Natural killer cell treated with Interleukin-12 subunit alpha and Interleukin-12 subunit beta and Interleukin-15 and Interleukin-18, amount 100 ng/mL, for 72 hours (primary cell): ENCODE measurements around the gene ANKRD66. TPM values are rescaled to one million over a fixed set of nuclear protein-coding genes. Genes with fewer than 3 reads are reported as not detected.

ENCODE experiments used
- ATAC-seq, 2 donors: fragments of 150-1000 bp; cut with Tn5 transposase in 1 of 2; sonication (Bioruptor Pico), chemical (Tn5 transposase) in 1 of 2; 2 replicates each; pipeline ENCODE4 v1.10.0; 2021
- DNase-seq: peaks from one replicate; pipeline ENCODE4 v3.0.0; 2022; ENCODE audit warnings: low spot score
- H3K27ac Mint-ChIP-seq, 2 donors: 1 replicate in 1 of 2; 2 replicates in 1 of 2; pipeline ENCODE4 v1.8.0; 2022; ENCODE audit warnings: mixed read lengths in 2 of 2, mild to moderate bottlenecking in 1 of 2, moderate library complexity in 1 of 2
- H3K27me3 Mint-ChIP-seq, 2 donors: 1 replicate in 1 of 2; 2 replicates in 1 of 2; pipeline ENCODE4 v1.8.0; 2022; ENCODE audit warnings: mixed read lengths in 2 of 2
- H3K36me3 Mint-ChIP-seq: one replicate; pipeline ENCODE4 v1.8.0; 2022; ENCODE audit warnings: mixed read lengths
- H3K4me1 Mint-ChIP-seq, 2 donors: 1 replicate in 1 of 2; 2 replicates in 1 of 2; pipeline ENCODE4 v1.8.0; 2022; ENCODE audit warnings: low read depth in 2 of 2, mixed read lengths in 2 of 2, mild to moderate bottlenecking in 1 of 2
- H3K4me3 Mint-ChIP-seq: one replicate; pipeline ENCODE4 v1.8.0; 2022; ENCODE audit warnings: mixed read lengths
- H3K9me3 Mint-ChIP-seq: 2 replicates; pipeline ENCODE4 v1.8.0; 2022; ENCODE audit warnings: mixed read lengths
- total RNA-seq, 2 donors: library from RNA; stranded (reverse); gene quantifications; one replicate each; pipeline ENCODE4 v1.2.3, GENCODE V29; 2022

The ANKRD66 gene
- total RNA-seq, 2 donors from 2014 or later = not detected

DNA sequence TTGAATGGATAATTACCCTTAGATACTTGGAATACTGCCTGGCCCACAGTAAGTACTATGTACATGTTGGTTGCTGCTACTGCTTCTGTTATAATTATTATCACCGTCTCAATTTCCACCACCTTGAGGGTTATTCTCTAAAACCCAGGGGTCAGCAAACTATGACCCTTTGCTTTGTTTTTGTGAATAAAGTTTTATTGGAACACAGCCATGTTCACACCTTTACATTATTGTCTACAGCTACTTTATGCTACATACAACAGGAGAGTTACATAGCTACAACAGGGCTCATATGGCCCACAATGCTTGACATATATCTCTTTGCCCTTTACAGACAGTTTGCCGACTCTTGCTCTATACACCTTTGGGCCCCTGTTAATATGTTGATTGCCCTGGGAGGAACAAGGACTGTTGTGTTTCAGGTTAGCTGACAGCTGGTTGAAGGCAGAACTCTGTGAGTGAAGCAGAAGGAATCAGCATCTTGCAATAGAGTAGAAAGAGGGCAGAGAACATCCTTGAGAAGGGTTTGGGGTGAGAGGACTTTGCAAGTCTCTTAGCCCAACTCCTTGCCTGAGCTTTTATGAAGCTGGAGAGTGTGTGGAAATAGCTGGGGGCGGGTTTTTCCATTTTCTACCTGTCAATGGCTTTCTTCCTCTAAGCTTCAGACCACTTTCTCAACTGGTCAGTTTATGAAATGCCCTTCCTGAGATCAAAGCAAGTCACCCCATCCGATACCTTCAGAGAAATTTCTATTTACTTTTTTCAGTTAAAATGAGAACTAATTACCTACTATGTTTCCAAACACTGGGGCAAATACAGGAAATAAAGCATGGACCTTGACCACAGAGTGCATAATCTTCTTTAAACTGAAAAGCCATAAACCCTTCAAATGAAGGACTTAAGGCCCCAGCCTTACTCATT is 43.0 kb downstream of the ANKRD66 start:
- no peak overlapping the region for H3K27ac Mint-ChIP-seq
- DNase-seq (no peak), ATAC-seq (no peak)
- no peaks in the 10 kb centered on the region for H3K36me3 Mint-ChIP-seq
- H3K9me3 Mint-ChIP-seq = no peaks in the 10 kb centered on the region
- H3K4me3 Mint-ChIP-seq = no peak overlapping the region
- H3K27me3 Mint-ChIP-seq = peaks cover 5 to 11% of the 10 kb centered on the region in 2 donors
- H3K4me1 Mint-ChIP-seq = no peaks in the 10 kb centered on the region

DNA sequence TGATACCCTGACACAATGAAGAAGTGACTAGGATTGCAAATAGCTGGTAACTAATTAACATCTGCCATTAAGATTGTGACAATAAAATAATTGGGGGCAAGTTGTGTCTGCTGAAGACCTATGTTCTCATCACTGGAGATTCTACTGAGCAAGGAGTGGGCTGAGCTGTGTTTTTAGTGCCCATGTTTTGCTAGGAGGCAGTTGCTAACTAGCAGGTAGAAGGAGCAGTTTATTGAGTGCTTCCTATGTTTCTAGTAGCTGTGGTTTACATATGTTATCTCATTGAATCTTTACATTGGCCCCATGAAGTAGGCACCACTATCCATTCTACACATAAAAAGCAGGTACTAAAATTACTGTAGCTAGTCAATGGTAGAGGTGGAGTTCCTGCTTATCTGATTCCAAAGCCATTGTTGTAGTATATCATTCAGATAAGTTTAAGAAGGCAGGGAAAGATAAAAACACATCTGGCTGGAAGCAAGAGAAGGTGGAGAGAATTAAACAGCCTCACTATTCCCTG is 43.7 kb downstream of the ANKRD66 start:
- Mint-ChIP-seq H3K4me1 (no peaks in the 10 kb centered on the region), H3K27me3 (peaks cover 5 to 11% of the 10 kb centered on the region in 2 donors), H3K27ac (no peak overlapping the region), H3K36me3 (no peaks in the 10 kb centered on the region), H3K4me3 (no peak overlapping the region), H3K9me3 (no peaks in the 10 kb centered on the region)
- ATAC-seq = no peak
- DNase-seq = no peak

DNA sequence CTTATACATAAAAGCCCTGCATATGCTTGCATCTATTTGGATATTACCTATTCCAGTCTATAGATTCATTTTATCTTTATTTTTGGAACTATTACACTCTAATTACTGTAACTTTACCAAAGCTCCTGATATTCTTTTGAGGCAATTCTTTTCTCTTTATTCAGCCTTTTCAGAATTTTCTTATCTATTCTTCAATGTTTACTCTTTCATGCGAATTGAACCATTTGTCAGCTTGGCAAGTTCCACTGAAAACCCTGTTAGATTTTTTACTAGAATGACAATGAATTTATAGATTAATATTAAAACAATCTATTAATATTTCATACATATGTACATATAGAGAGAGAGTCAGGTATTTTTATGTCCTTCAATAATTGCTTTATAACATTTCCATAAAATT is 45.9 kb downstream of the ANKRD66 start:
- no peak overlapping the region for H3K27ac Mint-ChIP-seq
- no peaks in the 10 kb centered on the region for H3K4me1 Mint-ChIP-seq
- no peak for DNase-seq

DNA sequence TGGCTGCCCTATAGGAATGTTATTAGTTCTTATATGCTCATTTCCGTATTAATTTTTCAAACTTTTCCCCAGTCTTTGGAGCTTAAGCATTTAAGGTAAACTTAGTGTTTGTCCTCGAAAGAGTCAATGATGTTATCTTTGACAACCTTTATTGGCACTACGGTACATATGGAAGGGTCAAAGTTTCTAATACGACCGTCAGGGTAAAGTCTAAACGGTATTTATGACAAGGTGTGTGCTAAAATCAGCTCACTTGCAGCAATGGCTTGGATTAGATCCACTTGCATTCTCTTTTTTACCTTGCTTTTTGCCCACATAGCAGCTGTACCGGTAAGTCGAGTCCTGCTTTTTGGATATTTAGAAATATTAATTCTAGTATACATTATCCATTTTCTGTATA is 46.4 kb downstream of the ANKRD66 start, which contains the start of gene MEP1A:
Gene MEP1A (plus strand): TSS at position 252 of the 400 bp plus-strand sequence. CDS start 10 bp downstream, at position 262.
- ATAC-seq (no peak), DNase-seq (no peak)
- no peak within 1 kb of the TSS for H3K4me3 Mint-ChIP-seq
- peaks cover 0 to 14% of the 10 kb centered on the region in 2 donors for H3K27me3 Mint-ChIP-seq
- no peaks in the 10 kb centered on the region for H3K4me1 Mint-ChIP-seq
- H3K36me3 Mint-ChIP-seq = no peaks in the 10 kb centered on the region
- H3K9me3 Mint-ChIP-seq = no peaks in the 10 kb centered on the region
- H3K27ac Mint-ChIP-seq = no peak within 1 kb of the TSS

More for the DNA sequence above, 45.9 kb downstream of the ANKRD66 start:
- Mint-ChIP-seq H3K9me3 (no peaks in the 10 kb centered on the region), H3K27me3 (peaks cover 3 to 19% of the 10 kb centered on the region in 2 donors), H3K36me3 (no peaks in the 10 kb centered on the region), H3K4me3 (no peak overlapping the region)
- no peak for ATAC-seq

DNA sequence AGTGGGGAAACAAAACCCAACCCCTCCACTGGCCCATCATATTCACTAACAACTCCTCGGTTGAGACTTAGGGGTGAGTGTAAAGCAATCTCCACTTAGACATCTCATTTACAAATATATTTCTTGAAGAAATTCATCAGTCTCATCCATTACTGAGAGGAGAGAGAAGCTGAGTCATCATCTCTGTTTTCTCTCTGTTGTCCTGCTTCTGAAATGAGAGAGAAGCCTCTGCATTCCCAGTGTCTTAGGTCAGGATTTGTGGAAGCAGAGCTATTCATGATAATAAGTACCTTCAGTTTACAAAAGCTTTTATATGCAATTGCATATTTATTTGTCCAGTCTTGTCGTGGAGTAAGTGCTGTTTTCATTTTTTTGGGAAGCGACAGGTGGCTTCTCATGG is 47.3 kb downstream of the ANKRD66 start:
- ATAC-seq (no peak), DNase-seq (no peak)
- Mint-ChIP-seq H3K27me3 (peaks cover under 1 to 14% of the 10 kb centered on the region in 2 donors), H3K4me3 (no peak overlapping the region), H3K36me3 (no peaks in the 10 kb centered on the region), H3K4me1 (no peaks in the 10 kb centered on the region), H3K27ac (no peak overlapping the region), H3K9me3 (no peaks in the 10 kb centered on the region)

DNA sequence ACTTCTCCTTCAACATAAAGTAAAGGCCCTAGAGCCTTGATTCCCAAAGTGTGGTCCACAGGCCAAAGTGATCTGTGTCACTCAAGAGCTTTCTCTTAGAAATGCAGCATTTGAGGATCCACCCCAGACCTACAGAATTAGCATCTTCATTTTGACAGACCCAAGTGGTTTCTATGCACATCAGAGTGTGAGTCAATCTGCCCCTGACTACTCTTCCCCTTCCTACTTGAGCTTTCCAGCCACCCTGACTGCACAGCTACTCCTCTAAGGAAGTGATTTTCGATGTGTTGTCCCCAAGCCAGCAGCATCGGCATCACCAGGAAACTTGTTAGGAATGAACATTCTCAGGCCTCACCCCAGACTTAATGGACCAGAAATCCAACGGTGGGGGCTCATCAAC is 49.1 kb downstream of the ANKRD66 start:
- DNase-seq (no peak), ATAC-seq (no peak)
- H3K4me1 Mint-ChIP-seq = no peaks in the 10 kb centered on the region
- H3K9me3 Mint-ChIP-seq = no peaks in the 10 kb centered on the region
- H3K27me3 Mint-ChIP-seq = peaks cover 2 to 9% of the 10 kb centered on the region in 2 donors
- no peak overlapping the region for H3K27ac Mint-ChIP-seq
- no peak overlapping the region for H3K4me3 Mint-ChIP-seq
- no peaks in the 10 kb centered on the region for H3K36me3 Mint-ChIP-seq

DNA sequence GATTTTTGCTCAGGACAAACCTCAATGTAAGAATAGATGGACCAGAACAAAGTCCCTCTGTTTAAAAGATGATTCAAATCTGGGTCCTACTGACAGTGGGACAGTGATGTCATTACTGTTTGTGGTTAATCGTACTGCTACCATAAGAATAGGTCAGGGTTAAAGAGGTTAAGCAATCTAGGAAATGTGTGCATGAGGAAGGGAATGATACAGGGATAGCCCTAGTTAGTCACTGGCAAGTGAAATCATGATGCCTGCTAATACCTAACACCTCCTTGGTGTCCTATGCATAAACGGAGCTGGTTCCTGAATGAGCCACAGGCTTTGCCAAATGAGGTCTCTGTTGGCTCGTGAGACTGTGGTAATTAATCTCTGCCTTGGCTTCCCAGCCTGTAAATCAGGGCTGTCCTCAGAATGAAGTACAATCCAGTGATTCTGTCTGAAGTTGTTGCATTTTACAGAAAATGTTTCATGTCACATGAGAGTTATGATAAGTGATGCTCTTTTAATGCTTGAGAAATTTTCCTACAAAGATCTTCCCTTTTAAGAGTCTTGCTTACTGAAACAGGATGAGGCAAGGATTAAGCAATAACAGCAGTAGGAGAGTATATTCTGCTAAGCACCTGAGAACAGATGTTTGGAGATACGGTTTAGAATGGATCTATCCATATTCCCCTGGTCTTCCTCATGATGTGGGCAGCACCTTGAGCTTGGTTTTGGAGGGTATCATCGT is 50.3 kb downstream of the ANKRD66 start:
- Mint-ChIP-seq H3K36me3 (no peaks in the 10 kb centered on the region), H3K4me3 (no peak overlapping the region), H3K27me3 (peaks cover 2 to 9% of the 10 kb centered on the region in 2 donors), H3K4me1 (no peaks in the 10 kb centered on the region), H3K27ac (no peak overlapping the region), H3K9me3 (no peaks in the 10 kb centered on the region)
- ATAC-seq (no peak), DNase-seq (no peak)

DNA sequence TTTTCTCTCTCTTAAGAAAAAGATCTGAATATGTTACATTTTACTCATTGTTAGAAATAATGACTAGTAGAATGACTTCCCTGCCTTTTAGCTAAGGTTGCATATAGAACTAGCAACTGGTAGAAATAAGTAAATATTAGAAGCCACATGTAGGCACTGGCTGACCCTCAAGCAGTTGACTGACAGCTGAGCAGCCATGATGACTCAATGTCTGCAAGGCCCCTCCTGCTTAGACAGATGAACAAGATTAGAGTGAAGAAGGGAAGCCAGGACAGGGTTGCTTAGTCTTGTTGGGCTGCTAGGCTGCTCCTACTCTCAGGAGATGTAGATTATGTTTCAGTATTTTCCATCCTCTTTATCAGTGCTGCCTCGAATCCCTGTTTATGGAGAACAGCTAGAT is 52.9 kb downstream of the ANKRD66 start:
- no peak for ATAC-seq
- H3K27ac Mint-ChIP-seq = no peak overlapping the region
- no peak for DNase-seq
- peaks cover 7 to 22% of the 10 kb centered on the region in 2 donors for H3K27me3 Mint-ChIP-seq
- H3K4me3 Mint-ChIP-seq = no peak overlapping the region
- H3K36me3 Mint-ChIP-seq = no peaks in the 10 kb centered on the region
- no peaks in the 10 kb centered on the region for H3K4me1 Mint-ChIP-seq
- no peaks in the 10 kb centered on the region for H3K9me3 Mint-ChIP-seq

DNA sequence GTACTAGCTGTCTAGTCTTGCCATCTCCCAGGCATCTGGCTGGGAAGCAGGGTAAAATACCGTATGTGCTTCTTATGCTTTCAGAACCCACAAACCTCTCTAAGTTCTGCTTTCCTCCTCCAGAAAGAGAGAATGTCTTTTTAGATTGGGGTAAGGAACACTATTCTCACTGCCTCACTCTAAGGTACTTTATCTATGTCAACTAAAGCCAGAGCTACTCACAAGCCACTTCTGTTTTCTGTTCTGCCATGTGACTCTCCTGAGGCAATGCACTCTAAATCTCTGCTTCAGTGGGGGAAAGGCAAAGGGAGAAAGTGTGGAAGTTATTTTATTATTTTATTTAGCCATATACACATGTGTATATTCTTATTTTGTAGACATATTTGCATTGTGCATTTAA is 62.1 kb downstream of the ANKRD66 start:
- H3K9me3 Mint-ChIP-seq = peaks cover 3% of the 10 kb centered on the region
- H3K4me1 Mint-ChIP-seq = no peaks in the 10 kb centered on the region
- DNase-seq = no peak
- no peak for ATAC-seq
- peaks cover 24 to 54% of the 10 kb centered on the region in 2 donors for H3K27me3 Mint-ChIP-seq
- no peak overlapping the region for H3K4me3 Mint-ChIP-seq
- no peaks in the 10 kb centered on the region for H3K36me3 Mint-ChIP-seq
- no peak overlapping the region for H3K27ac Mint-ChIP-seq

Other genes with a start within 250 kb of the ANKRD66 start
- not detected for gene CYP39A1, start 94.1 kb upstream of the ANKRD66 start, total RNA-seq
- 1 to 10 TPM in 1 of 2 donors, not detected in 1; 1.0 TPM for gene SLC25A27, start 94.0 kb upstream of the ANKRD66 start, total RNA-seq
- gene TDRD6, start 59.0 kb upstream of the ANKRD66 start, total RNA-seq = not detected
- not detected for gene PLA2G7, start 11.6 kb upstream of the ANKRD66 start, total RNA-seq
- not detected for gene MEP1A, start 46.5 kb downstream of the ANKRD66 start, total RNA-seq
- not detected for gene ADGRF5, start 175.0 kb downstream of the ANKRD66 start, total RNA-seq